Activated CD4-positive, alpha-beta T cell treated with anti-CD3 and anti-CD28 coated beads for 36 hours (primary cell): Measurements from ENCODE around the gene SMIM27. TPM values are rescaled to one million over a fixed set of nuclear protein-coding genes. Genes with fewer than 3 reads are reported as not detected.
"Not testable (repeated sequence)": the region's sequence is repeated elsewhere in the genome, so short reads cannot be mapped to it uniquely, and the experiment has no call there.

Experiments used
- ATAC-seq: fragments of 200-7000 bp; cut with Tn5 transposase; one replicate; pipeline ENCODE4 v1.10.0; 2021; ENCODE audit warnings: mild to moderate bottlenecking, moderate library complexity
- CTCF ChIA-PET: fragments of 350-600 bp; sonication (Branson Sonifier 250); formaldehyde crosslinking; loops from one replicate; lab custom pipeline; 2021; ENCODE audit warnings: antibody characterized with exemption; lab: Charles Lee
- POLR2A ChIA-PET: fragments of 350-600 bp; sonication (Branson Sonifier 250); formaldehyde crosslinking; loops from one replicate; lab custom pipeline; 2021; ENCODE audit warnings: antibody characterized with exemption, inconsistent platforms; lab: Charles Lee
- DNase-seq: peaks from one replicate; pipeline ENCODE4 v3.0.0-alpha.2; 2020
- H3K27ac Mint-ChIP-seq: one replicate; pipeline ENCODE4 v1.8.0; 2021; ENCODE audit warnings: mixed read lengths
- H3K27me3 Mint-ChIP-seq: one replicate; pipeline ENCODE4 v1.8.0; 2021; ENCODE audit warnings: mixed read lengths
- H3K36me3 Mint-ChIP-seq: one replicate; pipeline ENCODE4 v1.8.0; 2021; ENCODE audit warnings: low read depth, mixed read lengths
- H3K4me1 Mint-ChIP-seq: one replicate; pipeline ENCODE4 v1.8.0; 2021; ENCODE audit warnings: mixed read lengths
- H3K4me3 Mint-ChIP-seq: one replicate; pipeline ENCODE4 v1.8.0; 2021; ENCODE audit warnings: mild to moderate bottlenecking, moderate library complexity, mixed read lengths
- H3K9me3 Mint-ChIP-seq: one replicate; pipeline ENCODE4 v1.8.0; 2021; ENCODE audit warnings: low read depth, mixed read lengths
- intact Hi-C, 2 experiments: fragments of 100-400 bp; cut with DNase I in 1 of 2; cut with micrococcal nuclease in 1 of 2; formaldehyde crosslinking; loops; one replicate each; pipeline versions ENCODE4 v1.14.2 to v1.15.1; 2022 to 2024; cut with DNase I, micrococcal nuclease
- total RNA-seq, 2 experiments: library from RNA; stranded (reverse); gene quantifications; one replicate each; pipeline ENCODE4 v1.2.3, GENCODE V29; 2021

The SMIM27 gene
- total RNA-seq, 2 experiments from 2014 or later = 16.1 to 19.5 TPM

GRCh38 chr9:32590476-32590875 is 38.3 kb downstream of the SMIM27 start:
- no peak overlapping the region for H3K27ac Mint-ChIP-seq
- no peak for ATAC-seq
- ChIA-PET CTCF (interaction anchor here (1.0 to 3.7 kb wide), 6 partner anchors 9 to 377 kb away, joined by 4 to 32 read pairs (median 16); no protein-coding TSS in a partner anchor), POLR2A (no interaction called here)
- peaks cover 13% of the 10 kb centered on the region for H3K27me3 Mint-ChIP-seq
- H3K9me3 Mint-ChIP-seq = no peaks in the 10 kb centered on the region
- intact Hi-C loops = no loop called here
- DNase-seq = no peak
- H3K4me1 Mint-ChIP-seq = no peaks in the 10 kb centered on the region
- no peak overlapping the region for H3K4me3 Mint-ChIP-seq
- no peaks in the 10 kb centered on the region for H3K36me3 Mint-ChIP-seq

- no peak for DNase-seq
- Mint-ChIP-seq H3K36me3 (no peaks in the 10 kb centered on the region), H3K4me1 (no peaks in the 10 kb centered on the region), H3K9me3 (no peaks in the 10 kb centered on the region), H3K27me3 (peaks cover 10% of the 10 kb centered on the region), H3K27ac (no peak overlapping the region), H3K4me3 (no peak overlapping the region)
- intact Hi-C loops = no loop called here
- ChIA-PET CTCF (interaction anchor here (1.0 to 3.7 kb wide), 4 partner anchors 9 to 377 kb away, joined by 4 to 27 read pairs (median 16); no protein-coding TSS in a partner anchor), POLR2A (no interaction called here)
- ATAC-seq = no peak
These were observed 38.8 kb downstream of the SMIM27 start for GRCh38 chr9:32590898-32591297.

- intact Hi-C loops = no loop called here
- peaks cover 3% of the 10 kb centered on the region for H3K9me3 Mint-ChIP-seq
- DNase-seq (no peak), ATAC-seq (no peak)
- H3K27me3 Mint-ChIP-seq = peaks cover 17% of the 10 kb centered on the region
- H3K4me1 Mint-ChIP-seq = no peaks in the 10 kb centered on the region
- no peaks in the 10 kb centered on the region for H3K36me3 Mint-ChIP-seq
- no peak overlapping the region for H3K4me3 Mint-ChIP-seq
- no peak overlapping the region for H3K27ac Mint-ChIP-seq
- ChIA-PET CTCF (interaction anchor here (1.1 to 1.8 kb wide), 2 partner anchors 218 kb away, joined by 4 to 5 read pairs; no protein-coding TSS in a partner anchor), POLR2A (interaction anchor here (0.6 kb wide), 1 partner anchor 40 kb away, joined by 6 read pairs; no protein-coding TSS in a partner anchor)
These were observed 44.2 kb downstream of the SMIM27 start for GRCh38 chr9:32596096-32596865.

GRCh38 chr9:32596936-32597335 is 44.8 kb downstream of the SMIM27 start:
- H3K9me3 Mint-ChIP-seq = peaks cover 3% of the 10 kb centered on the region
- H3K4me3 Mint-ChIP-seq = no peak overlapping the region
- no peaks in the 10 kb centered on the region for H3K4me1 Mint-ChIP-seq
- intact Hi-C loops = no loop called here
- peaks cover 18% of the 10 kb centered on the region for H3K27me3 Mint-ChIP-seq
- DNase-seq (no peak), ATAC-seq (no peak)
- H3K27ac Mint-ChIP-seq = no peak overlapping the region
- no peaks in the 10 kb centered on the region for H3K36me3 Mint-ChIP-seq
- POLR2A ChIA-PET = interaction anchor here (0.6 kb wide), 1 partner anchor 41 kb away, joined by 6 read pairs; no protein-coding TSS in a partner anchor
- CTCF ChIA-PET = interaction anchor here (0.6 to 1.1 kb wide), 2 partner anchors 18 to 218 kb away, joined by 3 to 4 read pairs; no protein-coding TSS in a partner anchor

GRCh38 chr9:32599021-32599420 is 46.9 kb downstream of the SMIM27 start:
- POLR2A ChIA-PET, H3K4me1 Mint-ChIP-seq, intact Hi-C loops, ATAC-seq, H3K9me3 Mint-ChIP-seq, H3K36me3 Mint-ChIP-seq, H3K4me3 Mint-ChIP-seq, DNase-seq, H3K27ac Mint-ChIP-seq: not testable (repeated sequence)
- CTCF ChIA-PET = interaction anchor here (1.7 kb wide), 1 partner anchor 19 kb away, joined by 7 read pairs; no protein-coding TSS in a partner anchor
- peaks cover 18% of the 10 kb centered on the region for H3K27me3 Mint-ChIP-seq

Other genes with a start within 250 kb of the SMIM27 start
- gene ACO1, start 167.7 kb upstream of the SMIM27 start, total RNA-seq = 10 to 100 TPM; 15.5 TPM
- gene RIGI, start 26.1 kb upstream of the SMIM27 start, total RNA-seq = 1 to 10 TPM; 8.9 to 9.7 TPM
- gene TOPORS, start 259 bp downstream of the SMIM27 start, total RNA-seq = 10 to 100 TPM; 14.4 to 18.9 TPM
- 10 to 100 TPM; 29.6 to 67.0 TPM for gene NDUFB6, start 20.8 kb downstream of the SMIM27 start, total RNA-seq
- gene TAF1L, start 83.3 kb downstream of the SMIM27 start, total RNA-seq = under 1 TPM in 1 of 2 experiments, not detected in 1; 0.02 TPM
- gene TMEM215, start 231.2 kb downstream of the SMIM27 start, total RNA-seq = not detected